Lower leg skin (tissue), 3 donors: ENCODE measurements around the gene TRMT112.

Source experiments
- CTCF ChIP-seq, 3 donors: fragments of 450-650 bp; IDR thresholded peaks; one replicate each; pipeline ENCODE4 v1.5.1; 2016; ENCODE audit warnings: antibody characterized with exemption in 3 of 3, mild to moderate bottlenecking in 3 of 3, moderate library complexity in 2 of 3
- POLR2A ChIP-seq, 2 donors: fragments of 450-650 bp; IDR thresholded peaks; one replicate each; pipeline ENCODE4 v1.6.1; 2016 to 2017; ENCODE audit warnings: antibody characterized with exemption in 2 of 2, mild to moderate bottlenecking in 1 of 2, moderate library complexity in 1 of 2

- TF ChIP-seq CTCF (IDR thresholded peaks at IDR 0.05): no peak
- no peak for TF ChIP-seq POLR2A (IDR thresholded peaks at IDR 0.05)
These were observed 22.5 kb upstream of the TRMT112 start, which contains the start of gene CCDC88B for GRCh38 chr11:64339754-64340408.
